GM12878 (cell line): ENCODE results near the gene EIF4H. TPM values are rescaled to one million over a fixed set of nuclear protein-coding genes. Genes with fewer than 3 reads are reported as not detected.

Experiments
- ATAC-seq: fragments of 200-7000 bp; cut with Tn5 transposase; 3 replicates; pipeline ENCODE4 v1.9.1; 2020; ENCODE audit warnings: mild to moderate bottlenecking, moderate library complexity
- BruUV-seq: library from RNA; stranded (reverse); fragments of 400-500 nt; replicated peaks from 2 replicates; lab custom pipeline; 2021; lab: Mats Ljungman, UMichigan
- CTCF ChIA-PET: fragments of 300-600 bp; sonication (Branson Sonifier 250); formaldehyde crosslinking; extraction: SDS; loops from one replicate; lab custom pipeline; 2021; ENCODE audit warnings: inconsistent platforms; lab: Yijun Ruan, JAX
- POLR2A ChIA-PET: fragments of 350-600 bp; formaldehyde crosslinking; extraction: SDS; loops from one replicate; lab custom pipeline; 2021; ENCODE audit warnings: inconsistent platforms; lab: Charles Lee
- RAD21 ChIA-PET: fragments of 300-600 bp; sonication (Branson Sonifier 250); formaldehyde crosslinking; loops from one replicate; lab custom pipeline; 2023; ENCODE audit warnings: antibody characterized with exemption; ENCODE audit not compliant: unreplicated experiment; lab: Charles Lee
- SMC1A ChIA-PET: fragments of 300-600 bp; sonication (Branson Sonifier 250); formaldehyde crosslinking; loops from one replicate; lab custom pipeline; 2023; ENCODE audit not compliant: unreplicated experiment, uncharacterized antibody; lab: Charles Lee
- DNase-seq: peaks from one replicate; pipeline ENCODE4 v3.0.0-alpha.2; 2011; ENCODE audit warnings: low read depth, low spot score
- FAIRE-seq: peaks from 3 replicates; lab custom pipeline; 2011; peaks lifted over from hg19 to GRCh38; lab: Jason Lieb, UNC
- H2AFZ ChIP-seq: 2 replicates; pipeline ENCODE4 v1.6.0; 2011; ENCODE audit warnings: low read depth, low read length, control low read depth; ENCODE audit not compliant: control insufficient read depth
- H3K27ac ChIP-seq: 2 replicates; pipeline ENCODE4 v1.5.1; 2011; ENCODE audit warnings: control low read depth; ENCODE audit not compliant: control insufficient read depth, insufficient read depth
- H3K27me3 ChIP-seq, 2 experiments: replicated peaks in 1 of 2; 2 replicates each; pipeline versions ENCODE4 v1.6.0 to v1.6.1; 2011; ENCODE audit warnings: low read length in 1 of 2; ENCODE audit not compliant: control insufficient read depth in 2 of 2, insufficient read depth in 2 of 2
- H3K36me3 ChIP-seq, 2 experiments: 2 replicates each; pipeline ENCODE4 v1.5.1; 2011; ENCODE audit warnings: low read length in 1 of 2; ENCODE audit not compliant: control insufficient read depth in 2 of 2, insufficient read depth in 2 of 2
- H3K4me1 ChIP-seq: 2 replicates; pipeline ENCODE4 v1.6.1; 2011; ENCODE audit warnings: mild to moderate bottlenecking, low read length, moderate library complexity, mixed read lengths; ENCODE audit not compliant: control insufficient read depth, insufficient read depth
- H3K4me2 ChIP-seq: 2 replicates; pipeline ENCODE4 v1.6.0; 2011; ENCODE audit warnings: control low read depth; ENCODE audit not compliant: control insufficient read depth, insufficient read depth
- H3K4me3 ChIP-seq: fragments of 200-600 bp; sonication (generic); 2 replicates; pipeline ENCODE4 v1.5.1; 2016
- H3K79me2 ChIP-seq: 2 replicates; pipeline ENCODE4 v1.6.0; 2011; ENCODE audit warnings: low read length; ENCODE audit not compliant: control insufficient read depth, insufficient read depth
- H3K9ac ChIP-seq: 2 replicates; pipeline ENCODE4 v1.8.0; 2011; ENCODE audit warnings: low read length, control low read depth, mixed read lengths; ENCODE audit not compliant: control insufficient read depth, insufficient read depth
- H3K9me3 ChIP-seq: replicated peaks from 3 replicates; pipeline ENCODE4 v1.5.1; 2011; ENCODE audit warnings: mild to moderate bottlenecking, low read length; ENCODE audit not compliant: control insufficient read depth, insufficient read depth
- H4K20me1 ChIP-seq: 2 replicates; pipeline ENCODE4 v1.6.0; 2011; ENCODE audit not compliant: control insufficient read depth, insufficient read depth
- BCL11A ChIP-seq: IDR thresholded peaks from 2 replicates; pipeline ENCODE4 v1.6.1; 2011; ENCODE audit warnings: low read depth, low read length
- CBX3 ChIP-seq: fragments of 200-600 bp; sonication (generic); IDR thresholded peaks from 2 replicates; pipeline ENCODE4 v1.6.1; 2016; ENCODE audit warnings: low read depth, borderline replicate concordance
- CBX5 ChIP-seq: sonication (generic); IDR thresholded peaks from 2 replicates; pipeline ENCODE4 v1.6.1; 2016; ENCODE audit warnings: low read depth, moderate library complexity, mild to moderate bottlenecking, inconsistent platforms
- DPF2 ChIP-seq: fragments of 450-650 bp; IDR thresholded peaks from 2 replicates; pipeline ENCODE4 v1.6.1; 2017; ENCODE audit warnings: mild to moderate bottlenecking
- HCFC1 ChIP-seq: fragments of 150-350 bp; IDR thresholded peaks from 2 replicates; pipeline ENCODE4 v1.6.1; 2014; ENCODE audit warnings: low read length
- MTA2 ChIP-seq: fragments of 450-650 bp; IDR thresholded peaks from 2 replicates; pipeline ENCODE4 v1.6.1; 2016; ENCODE audit warnings: low read depth, mild to moderate bottlenecking, moderate library complexity
- NFIC ChIP-seq: IDR thresholded peaks from 2 replicates; pipeline ENCODE4 v1.6.1; 2012; ENCODE audit warnings: low read depth, mild to moderate bottlenecking, inconsistent platforms, low read length, moderate library complexity
- NFYB ChIP-seq: IDR thresholded peaks from 2 replicates; pipeline ENCODE4 v1.6.1; 2011; ENCODE audit warnings: low read depth, mild to moderate bottlenecking, low read length, improper control_type of control experiment, moderate library complexity; ENCODE audit not compliant: insufficient read depth
- PML ChIP-seq: IDR thresholded peaks from 2 replicates; pipeline ENCODE4 v1.6.1; 2012; ENCODE audit warnings: low read length, inconsistent platforms
- RB1 ChIP-seq: fragments of 450-650 bp; formaldehyde crosslinking; IDR thresholded peaks from 2 replicates; pipeline ENCODE4 v1.6.1; 2017; ENCODE audit warnings: mild to moderate bottlenecking, borderline replicate concordance
- RBBP5 ChIP-seq: fragments of 200-600 bp; sonication (generic); conservative IDR thresholded peaks from 2 replicates; pipeline ENCODE4 v1.6.1; 2016
- SMAD1 ChIP-seq: fragments of 450-650 bp; IDR thresholded peaks from 2 replicates; pipeline ENCODE4 v1.6.1; 2018; ENCODE audit warnings: mild to moderate bottlenecking, low read depth; ENCODE audit not compliant: partially characterized antibody
- SMC3 ChIP-seq: IDR thresholded peaks from 2 replicates; pipeline ENCODE4 v1.6.1; 2011; ENCODE audit warnings: low read length, improper control_type of control experiment, borderline replicate concordance
- SREBF1 ChIP-seq: IDR thresholded peaks from 2 replicates; pipeline ENCODE4 v1.6.1; 2012; ENCODE audit warnings: mild to moderate bottlenecking, low read length
- ZZZ3 ChIP-seq: IDR thresholded peaks from 2 replicates; pipeline ENCODE4 v1.6.1; 2011; ENCODE audit warnings: low read depth; ENCODE audit not compliant: control insufficient read depth, insufficient read length
- WGBS: methylation state at CpG from one replicate; pipeline ENCODE4 v1.1.6; 2016; ENCODE audit warnings: low lambda C conversion rate; ENCODE audit not compliant: insufficient replicate concordance, insufficient coverage; ENCODE audit errors: missing lambda C conversion rate; 5-methylcytosine and 5-hydroxymethylcytosine counted together
- in situ Hi-C: fragments of 300-500 bp; cut with MboI; formaldehyde crosslinking; loops from 9 replicates; pipeline ENCODE4 v1.14.3; 2018; ENCODE audit warnings: mixed read lengths
- intact Hi-C: fragments of 100-400 bp; cut with micrococcal nuclease; formaldehyde crosslinking; loops from one replicate; pipeline ENCODE4 v1.14.2; 2022; ENCODE audit not compliant: unreplicated experiment
- polyA plus RNA-seq, 11 experiments: library from polyadenylated mRNA; depleted of rRNA in 4 of 11; unstranded in 6 of 11; stranded (reverse) in 5 of 11; fragments of >200 nt; fragmentation: Nextera tagmentation in 4 of 11; fragmentation: Illumina TruSeq in 1 of 11; extraction: Ambion mirVana in 4 of 11; extraction: Trizol in 1 of 11; gene quantifications; 1 replicate in 1 of 11; 2 replicates in 10 of 11; pipeline versions ENCODE4 v1.2.1 to v1.2.3, GENCODE V29; 2011 to 2016; ENCODE audit warnings: inconsistent platforms in 2 of 11, missing spikeins in 2 of 11, low read depth in 1 of 11
- total RNA-seq, 4 experiments: library from RNA; depleted of rRNA in 3 of 4; stranded (reverse); fragments of >200 nt in 3 of 4; fragmentation: Illumina TruSeq in 1 of 4; extraction: Trizol in 1 of 4; gene quantifications; 2 replicates each; pipeline versions ENCODE4 v1.2.1 to v1.2.3, GENCODE V29; 2013 to 2021
- TF ChIP-seq, protein P1 (sequence below): IDR thresholded peaks from 2 replicates; pipeline ENCODE4 v1.6.1; 2011; ENCODE audit warnings: low read depth, low read length, improper control_type of control experiment, borderline replicate concordance
- TF ChIP-seq, protein P2 (sequence below): fragments of 450-650 bp; formaldehyde crosslinking; IDR thresholded peaks from 2 replicates; pipeline ENCODE4 v1.4.0; 2020; ENCODE audit warnings: mild to moderate bottlenecking, moderate library complexity
- TF ChIP-seq, protein P3 (sequence below): IDR thresholded peaks from 2 replicates; pipeline ENCODE4 v1.6.1; 2012; ENCODE audit warnings: low read depth, low read length, improper control_type of control experiment

The EIF4H gene
- total and polyA plus RNA-seq, 10 of the 15 experiments (the other 5 are each of a cell fraction or from before 2014, with no cell fraction given), result 9.9 to 443 (median 258) TPM

DNA sequence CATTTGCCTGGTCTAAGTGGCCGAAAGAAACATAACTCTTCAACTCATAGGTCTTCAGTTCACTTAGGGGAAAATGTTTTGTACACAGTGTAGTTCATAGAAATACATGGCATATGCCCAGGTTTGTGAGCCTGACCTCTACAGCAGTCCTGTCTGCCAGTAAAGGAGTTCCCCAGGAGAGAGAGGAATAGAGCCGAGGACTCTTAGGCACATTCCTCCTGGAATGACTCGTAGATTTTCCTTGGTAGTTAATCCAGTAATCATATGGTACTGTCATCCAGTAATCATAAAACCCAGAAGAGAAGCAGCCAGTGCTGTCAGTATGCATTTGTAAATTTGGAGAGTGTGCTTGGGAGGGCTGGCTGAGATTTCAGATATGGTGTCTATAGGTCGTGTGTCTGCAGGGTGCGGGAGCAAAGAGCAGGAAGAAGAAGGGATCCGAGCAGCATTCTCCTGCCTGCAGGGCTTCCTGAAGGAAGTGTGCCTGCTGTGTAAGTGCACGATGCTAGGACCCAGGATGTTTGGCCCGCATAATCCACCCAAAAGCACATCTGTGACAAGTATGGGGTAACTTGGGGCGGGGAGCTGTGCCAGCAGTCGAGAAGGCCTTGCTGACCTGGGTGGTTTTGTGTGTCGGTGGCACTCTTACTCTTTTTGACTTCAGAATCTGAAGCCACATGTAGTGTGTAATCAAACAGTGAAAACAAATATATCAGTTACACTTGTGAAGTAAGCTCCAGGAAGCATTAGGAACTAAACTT is 13.9 kb downstream of the EIF4H start (continued):
- TF ChIP-seq RBBP5 (no peak), RB1 (no peak), MTA2 (no peak), CBX5 (no peak), PML (no peak), SMAD1 (no peak), BCL11A (no peak)

DNA sequence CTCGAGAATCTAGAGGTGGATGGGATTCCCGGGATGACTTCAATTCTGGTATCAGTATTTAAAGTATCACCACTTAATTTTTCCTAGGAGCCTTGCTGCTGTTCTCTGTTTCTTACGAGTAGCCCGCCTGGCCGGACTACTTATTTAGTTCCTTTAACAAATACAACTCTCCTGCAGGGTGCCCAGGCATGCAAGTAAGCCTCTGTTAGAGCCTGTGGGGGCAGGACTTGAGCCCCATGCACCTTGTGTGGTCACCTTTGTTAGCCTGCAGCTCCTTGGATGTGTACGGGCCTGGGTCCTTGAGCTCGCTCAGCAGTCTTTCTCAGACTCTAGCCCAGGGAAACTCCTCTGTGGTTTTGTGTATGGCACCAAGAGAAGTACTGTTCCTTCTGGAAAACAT is 16.1 kb downstream of the EIF4H start:
- no peaks in the 10 kb centered on the region for H3K27me3 ChIP-seq
- POLR2A ChIA-PET, result interaction anchor here (0.7 kb wide), 1 partner anchor 1337 kb away, joined by 5 read pairs; no protein-coding TSS in a partner anchor
- no peak for DNase-seq
- H4K20me1 ChIP-seq, result peaks cover 12% of the 10 kb centered on the region
- no peak for FAIRE-seq
- CTCF ChIA-PET, result interaction anchor here (1.6 to 2.6 kb wide), 3 partner anchors 11 to 211 kb away, joined by 6 to 11 read pairs (median 7); partner anchors contain the start of gene EIF4H
- no peak overlapping the region for H3K9ac ChIP-seq
- H3K4me2 ChIP-seq, result no peak overlapping the region
- H3K9me3 ChIP-seq, result no peaks in the 10 kb centered on the region
- in situ Hi-C loops (no loop called here), intact Hi-C loops (no loop called here)
- H3K36me3 ChIP-seq, result peaks cover 40 to 53% of the 10 kb centered on the region in 2 experiments
- H3K79me2 ChIP-seq, result peaks cover 35% of the 10 kb centered on the region
- H2AFZ ChIP-seq, result no peak overlapping the region
- no peak overlapping the region for H3K4me3 ChIP-seq
- WGBS, result 96% methylated on average over 7 of the region's 7 CpGs
- H3K4me1 ChIP-seq, result no peaks in the 10 kb centered on the region
- SMC1A ChIA-PET, result interaction anchor here (2.7 kb wide), 1 partner anchor 12 kb away, joined by 12 read pairs; no protein-coding TSS in a partner anchor
- BruUV-seq, result no TSS peak
- ATAC-seq, result no peak
- no peak overlapping the region for H3K27ac ChIP-seq
- RAD21 ChIA-PET, result interaction anchor here (1.4 kb wide), 1 partner anchor 12 kb away, joined by 3 read pairs; no protein-coding TSS in a partner anchor
- no peak for TF ChIP-seq SMC3
- TF ChIP-seq NFIC, result no peak
- TF ChIP-seq, protein P1, sequence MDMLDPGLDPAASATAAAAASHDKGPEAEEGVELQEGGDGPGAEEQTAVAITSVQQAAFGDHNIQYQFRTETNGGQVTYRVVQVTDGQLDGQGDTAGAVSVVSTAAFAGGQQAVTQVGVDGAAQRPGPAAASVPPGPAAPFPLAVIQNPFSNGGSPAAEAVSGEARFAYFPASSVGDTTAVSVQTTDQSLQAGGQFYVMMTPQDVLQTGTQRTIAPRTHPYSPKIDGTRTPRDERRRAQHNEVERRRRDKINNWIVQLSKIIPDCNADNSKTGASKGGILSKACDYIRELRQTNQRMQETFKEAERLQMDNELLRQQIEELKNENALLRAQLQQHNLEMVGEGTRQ, result no peak
- TF ChIP-seq ZZZ3, result no peak
- TF ChIP-seq, protein P2, sequence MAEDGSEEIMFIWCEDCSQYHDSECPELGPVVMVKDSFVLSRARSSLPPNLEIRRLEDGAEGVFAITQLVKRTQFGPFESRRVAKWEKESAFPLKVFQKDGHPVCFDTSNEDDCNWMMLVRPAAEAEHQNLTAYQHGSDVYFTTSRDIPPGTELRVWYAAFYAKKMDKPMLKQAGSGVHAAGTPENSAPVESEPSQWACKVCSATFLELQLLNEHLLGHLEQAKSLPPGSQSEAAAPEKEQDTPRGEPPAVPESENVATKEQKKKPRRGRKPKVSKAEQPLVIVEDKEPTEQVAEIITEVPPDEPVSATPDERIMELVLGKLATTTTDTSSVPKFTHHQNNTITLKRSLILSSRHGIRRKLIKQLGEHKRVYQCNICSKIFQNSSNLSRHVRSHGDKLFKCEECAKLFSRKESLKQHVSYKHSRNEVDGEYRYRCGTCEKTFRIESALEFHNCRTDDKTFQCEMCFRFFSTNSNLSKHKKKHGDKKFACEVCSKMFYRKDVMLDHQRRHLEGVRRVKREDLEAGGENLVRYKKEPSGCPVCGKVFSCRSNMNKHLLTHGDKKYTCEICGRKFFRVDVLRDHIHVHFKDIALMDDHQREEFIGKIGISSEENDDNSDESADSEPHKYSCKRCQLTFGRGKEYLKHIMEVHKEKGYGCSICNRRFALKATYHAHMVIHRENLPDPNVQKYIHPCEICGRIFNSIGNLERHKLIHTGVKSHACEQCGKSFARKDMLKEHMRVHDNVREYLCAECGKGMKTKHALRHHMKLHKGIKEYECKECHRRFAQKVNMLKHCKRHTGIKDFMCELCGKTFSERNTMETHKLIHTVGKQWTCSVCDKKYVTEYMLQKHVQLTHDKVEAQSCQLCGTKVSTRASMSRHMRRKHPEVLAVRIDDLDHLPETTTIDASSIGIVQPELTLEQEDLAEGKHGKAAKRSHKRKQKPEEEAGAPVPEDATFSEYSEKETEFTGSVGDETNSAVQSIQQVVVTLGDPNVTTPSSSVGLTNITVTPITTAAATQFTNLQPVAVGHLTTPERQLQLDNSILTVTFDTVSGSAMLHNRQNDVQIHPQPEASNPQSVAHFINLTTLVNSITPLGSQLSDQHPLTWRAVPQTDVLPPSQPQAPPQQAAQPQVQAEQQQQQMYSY (CRISPR knock-in tag), result no peak
- no peak for TF ChIP-seq HCFC1
- TF ChIP-seq SREBF1, result no peak
- no peak for TF ChIP-seq RBBP5
- TF ChIP-seq, protein P3, sequence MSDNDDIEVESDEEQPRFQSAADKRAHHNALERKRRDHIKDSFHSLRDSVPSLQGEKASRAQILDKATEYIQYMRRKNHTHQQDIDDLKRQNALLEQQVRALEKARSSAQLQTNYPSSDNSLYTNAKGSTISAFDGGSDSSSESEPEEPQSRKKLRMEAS, result no peak
- TF ChIP-seq DPF2, result no peak
- TF ChIP-seq CBX3, result no peak
- no peak for TF ChIP-seq NFYB
